Keratinocyte (primary cell): ENCODE measurements around the gene BTBD1.
"Not testable (repeated sequence)": the region's sequence is repeated elsewhere in the genome, so short reads cannot be mapped to it uniquely, and the experiment has no call there.

Source experiments
- CTCF ChIP-seq, 3 experiments: IDR thresholded peaks in 1 of 3; conservative IDR thresholded peaks in 1 of 3; optimal IDR thresholded peaks in 1 of 3; 2 replicates in 2 of 3; 3 replicates in 1 of 3; pipeline versions ENCODE3 to v1.5.1; 2011; ENCODE audit warnings: low read length in 3 of 3, mild to moderate bottlenecking in 3 of 3, moderate library complexity in 2 of 3, control low read depth in 1 of 3, inconsistent platforms in 1 of 3; ENCODE audit not compliant: insufficient read depth in 2 of 3; ENCODE audit errors: extremely low read depth in 1 of 3
- EZH2 ChIP-seq: IDR thresholded peaks from one replicate; pipeline ENCODE4 v1.6.1; 2012; ENCODE audit warnings: inconsistent platforms, mild to moderate bottlenecking, low read length, moderate library complexity

- TF ChIP-seq CTCF (optimal IDR thresholded peaks at IDR 0.05 in 1 of 3, IDR thresholded peaks at IDR 0.05 in 1 of 3, conservative IDR thresholded peaks at IDR 0.05 in 1 of 3; ENCODE audit: extremely low read depth in 1 of 3, insufficient read depth in 2 of 3, low read length in 3 of 3); EZH2: not testable (repeated sequence)
Observed at GRCh38 chr15:83000672-83001031, 66.4 kb downstream of the BTBD1 start.
